ENCODE results near the gene UQCR11.
"Not testable (repeated sequence)": the region's sequence is repeated elsewhere in the genome, so short reads cannot be mapped to it uniquely, and the experiment has no call there.

UQCR11 gene

GRCh38 chr19:1605236-1606137 lies at the start of gene UQCR11:
Gene UQCR11 (minus strand): TSS chr19:1605462. CDS start chr19:1605409, 53 bp downstream.
- peak; percentile 90 for DNase-seq (ENCODE audit: low read depth)

- no peak for DNase-seq (ENCODE audit: low read depth)
Observed at GRCh38 chr19:1654178-1654792, 49.0 kb upstream of the UQCR11 start.

GRCh38 chr19:1653300-1653628 lies 48.0 kb upstream of the UQCR11 start:
- no peak for DNase-seq (ENCODE audit: low read depth)

GRCh38 chr19:1652471-1653299 lies 47.4 kb upstream of the UQCR11 start, which contains the start of gene TCF3:
Gene TCF3 (minus strand): TSS chr19:1652615. CDS start chr19:1650248, 2,367 bp downstream.
- peak; percentile 94 for DNase-seq (ENCODE audit: low read depth)

DNA sequence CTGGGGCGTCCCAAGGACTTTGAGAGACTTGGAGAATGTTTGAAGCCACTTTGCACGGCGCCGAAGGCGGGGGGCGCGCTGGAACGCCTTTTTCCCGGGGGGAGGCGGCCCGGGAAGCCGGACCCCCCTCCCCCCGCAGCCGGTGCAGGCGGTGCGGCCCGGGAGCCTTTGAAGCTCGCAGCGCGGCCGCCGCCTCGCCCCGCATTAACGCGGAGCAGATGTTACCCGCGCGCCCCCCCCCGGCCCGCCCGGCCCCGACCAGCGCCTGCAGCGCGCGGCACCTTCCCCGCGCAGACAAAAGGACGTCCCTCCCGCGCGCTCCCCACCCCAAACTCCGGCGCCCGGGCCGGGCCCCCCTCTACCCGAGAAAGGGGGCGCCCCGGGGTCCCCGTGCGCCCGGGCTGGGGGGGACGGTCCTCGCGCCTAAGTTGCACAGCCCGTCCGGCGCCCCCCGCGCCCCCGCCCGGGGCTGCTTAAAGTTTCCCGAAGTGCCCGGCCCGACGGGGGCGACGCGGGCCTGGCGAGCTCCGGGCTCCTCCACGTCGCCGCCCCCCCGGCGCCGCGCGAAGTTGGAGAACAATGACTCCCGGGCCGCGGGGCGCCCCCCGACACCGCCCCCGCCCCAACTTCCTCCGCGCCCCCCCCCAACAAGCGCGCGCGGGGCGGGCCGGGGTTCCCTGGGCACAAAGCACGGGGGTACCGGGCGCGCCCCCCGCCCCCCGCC lies 46.5 kb upstream of the UQCR11 start:
- no peak for DNase-seq (ENCODE audit: low read depth)

DNA sequence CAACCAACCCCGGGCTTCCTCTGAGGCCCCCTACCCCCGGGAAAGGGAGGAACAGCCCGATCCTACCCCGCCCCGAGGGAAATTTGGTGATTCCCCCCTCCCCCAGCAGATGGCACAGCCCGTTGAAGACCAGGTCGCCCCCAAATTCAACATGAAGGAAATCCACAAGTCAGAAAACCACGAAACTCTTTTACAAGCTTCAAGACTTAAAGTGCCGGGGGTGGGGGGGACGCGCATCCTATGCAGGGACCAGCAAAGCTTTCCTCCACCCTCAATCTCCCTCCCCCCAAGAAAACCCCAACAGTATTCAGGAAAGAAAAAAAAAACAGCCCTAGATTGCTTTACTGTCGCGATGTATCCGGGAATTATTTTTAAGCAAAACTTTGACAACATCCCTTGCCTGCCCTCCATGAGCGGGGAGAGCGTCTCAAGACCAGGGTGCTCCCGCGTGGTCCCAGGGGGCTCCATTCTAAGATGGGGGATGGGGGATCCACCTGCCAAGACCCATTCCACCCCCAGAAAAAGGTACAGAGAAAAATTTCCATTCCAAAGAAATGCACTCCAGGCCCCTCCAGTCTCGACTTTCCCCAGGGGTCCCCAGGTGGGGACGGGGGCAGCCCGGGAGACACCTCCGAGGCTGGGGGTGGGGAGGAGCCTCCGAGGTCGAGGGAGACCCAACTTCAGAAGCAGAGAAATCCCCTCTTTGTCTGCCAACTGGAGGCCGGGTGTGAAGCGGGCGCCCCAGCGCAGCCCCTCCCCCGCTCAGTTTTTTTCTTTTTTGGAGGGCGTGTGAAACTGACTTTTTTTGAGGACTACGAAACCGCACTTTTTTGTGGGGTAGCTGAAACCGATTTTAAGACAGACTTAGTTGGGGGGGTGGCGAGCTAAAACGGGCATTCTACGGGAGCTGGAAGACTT lies 45.6 kb upstream of the UQCR11 start:
- peak; percentile 47 for DNase-seq (ENCODE audit: low read depth)

DNA sequence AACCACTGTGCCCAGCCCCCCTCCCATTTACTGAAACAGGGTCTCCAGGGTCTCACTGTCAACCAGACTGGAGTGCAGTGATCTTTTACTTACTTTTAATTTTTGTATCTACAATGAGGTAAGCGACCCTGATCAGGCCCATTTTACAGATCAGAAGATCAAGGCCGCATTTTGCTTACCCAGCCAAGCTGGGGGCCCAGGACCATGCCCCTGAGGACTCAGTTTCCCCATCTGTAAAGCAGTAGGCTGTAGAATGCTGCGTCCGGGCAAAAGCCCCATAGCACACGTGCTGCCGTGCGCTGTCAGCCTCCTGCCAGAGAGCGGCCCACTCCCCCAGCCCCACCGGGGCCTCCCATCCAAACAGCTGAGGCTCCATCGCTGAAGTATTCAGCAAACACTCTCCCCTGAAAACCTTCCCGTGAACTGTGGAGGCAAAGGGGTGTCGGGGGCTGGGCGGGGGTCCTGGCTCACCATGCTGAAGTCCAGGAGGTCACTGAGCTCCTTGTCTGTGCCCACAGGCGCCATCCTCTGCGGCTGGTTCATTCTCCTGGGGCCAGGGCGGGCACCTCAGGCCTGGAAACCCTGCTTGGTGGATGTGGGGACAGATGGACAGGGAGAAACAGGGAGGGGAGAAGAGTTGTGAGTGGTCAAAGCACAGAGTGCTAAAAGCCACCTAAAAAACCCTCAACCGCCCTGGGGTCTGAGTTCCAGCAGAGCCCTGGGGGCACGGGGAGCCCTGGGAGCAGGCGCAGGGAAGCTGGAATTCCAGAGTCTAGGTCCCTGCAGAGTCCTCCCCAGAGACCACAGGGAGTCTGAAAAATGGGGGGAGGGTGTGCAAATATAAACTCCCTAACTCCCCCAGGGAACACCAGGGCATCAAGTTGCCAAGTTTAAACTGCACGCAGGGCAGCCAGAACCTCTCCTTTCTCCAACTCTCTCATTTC lies 44.7 kb upstream of the UQCR11 start:
- DNase-seq (ENCODE audit: low read depth), result no peak

DNA sequence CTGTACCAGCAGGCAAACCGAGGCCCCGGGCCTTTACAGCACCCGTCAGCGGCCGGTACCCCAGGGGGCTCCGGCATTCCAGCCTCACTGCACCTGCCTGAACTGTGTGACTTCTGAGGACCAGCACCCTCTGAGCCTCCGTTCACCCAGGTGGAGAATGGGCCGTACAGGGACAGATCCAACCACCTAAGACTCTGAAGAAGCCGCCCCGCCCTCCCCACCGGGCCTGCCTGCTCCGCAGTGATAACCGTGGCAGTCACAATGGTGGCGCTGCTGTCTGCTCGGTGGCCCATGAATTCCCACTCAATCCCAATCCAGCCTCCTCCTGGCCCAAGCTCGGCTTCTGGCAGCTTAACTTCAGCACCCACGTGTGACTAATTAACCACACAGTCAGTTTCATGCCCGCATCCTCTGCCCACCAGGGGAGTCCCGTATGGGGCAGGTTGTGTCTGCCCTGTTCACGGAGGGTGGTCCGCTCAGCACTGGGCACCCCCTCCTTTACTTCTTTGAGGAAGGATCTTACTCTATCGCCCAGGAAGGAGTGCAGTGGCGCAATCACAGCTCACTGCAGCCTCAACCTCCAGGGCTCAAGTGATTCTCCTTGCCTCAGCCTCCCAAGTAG lies 43.8 kb upstream of the UQCR11 start:
- DNase-seq (ENCODE audit: low read depth), result no peak

DNA sequence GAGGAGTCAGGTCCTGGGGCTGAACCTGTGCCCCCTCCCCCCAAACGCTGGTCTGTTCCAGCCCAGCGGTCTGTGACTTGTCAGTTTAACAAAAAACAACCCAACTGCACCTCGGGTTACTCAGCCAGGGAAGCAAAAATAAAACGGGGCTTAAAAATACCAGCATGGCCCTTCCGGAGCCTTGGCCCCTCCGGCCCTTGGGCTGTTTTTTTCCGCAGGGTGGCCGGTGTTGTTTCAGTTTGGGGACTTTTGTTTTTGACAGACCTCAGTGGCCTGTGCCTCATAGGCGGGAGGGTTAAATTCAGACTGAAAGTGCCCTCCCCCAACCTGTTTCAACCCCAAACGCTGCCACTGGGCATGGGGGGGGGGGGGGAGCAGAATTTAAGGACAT lies 43.2 kb upstream of the UQCR11 start:
- no peak for DNase-seq (ENCODE audit: low read depth)

DNA sequence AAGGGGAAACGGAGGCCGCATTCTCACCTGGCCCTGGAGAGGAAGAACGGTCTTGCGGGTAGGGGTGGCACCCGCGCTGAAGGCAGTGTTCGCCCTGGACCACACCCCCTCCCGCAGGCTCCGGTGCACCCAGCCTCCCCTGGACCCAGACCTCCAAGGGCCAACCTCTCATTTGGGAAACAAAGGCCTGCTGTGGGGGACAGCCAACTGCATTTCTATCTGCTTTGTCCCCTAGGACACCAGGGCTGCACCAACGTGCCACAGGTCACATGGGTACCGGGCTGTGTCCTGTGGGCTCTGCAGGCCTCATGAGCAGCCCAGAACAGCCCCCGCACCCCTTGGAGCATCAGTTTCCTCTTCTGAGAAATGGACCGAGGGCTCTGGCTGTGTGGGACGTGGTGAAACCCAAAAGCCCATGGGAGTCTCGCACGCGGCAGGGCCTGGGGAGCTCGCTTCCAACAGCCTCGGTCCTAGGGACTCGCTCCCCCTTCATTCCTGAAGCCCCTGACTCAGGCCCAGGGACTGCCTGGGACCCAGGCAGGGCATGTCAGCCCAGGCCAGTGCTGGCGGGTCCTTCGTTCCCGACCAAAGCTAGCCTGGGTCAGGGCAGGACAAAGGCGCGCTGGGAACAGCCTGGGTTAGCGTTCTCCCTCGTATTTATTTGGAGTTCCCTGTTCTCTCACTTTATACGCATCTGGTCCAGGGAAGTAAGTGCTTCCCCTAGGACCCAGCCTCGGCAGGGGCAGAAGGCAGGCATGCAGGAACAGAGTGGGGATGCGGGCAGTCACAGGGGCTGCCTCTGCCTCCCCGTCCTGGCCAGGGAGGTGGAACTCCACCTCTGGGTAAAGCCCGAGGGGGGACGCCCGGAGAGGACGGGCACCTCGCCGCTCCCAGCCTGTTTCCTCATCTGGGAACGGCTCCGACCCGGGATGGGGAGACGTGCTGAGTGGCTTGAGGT lies 42.5 kb upstream of the UQCR11 start:
- DNase-seq (ENCODE audit: low read depth), result no peak

- DNase-seq (ENCODE audit: low read depth), result no peak
Observed at GRCh38 chr19:1646659-1647453, 41.6 kb upstream of the UQCR11 start.

DNA sequence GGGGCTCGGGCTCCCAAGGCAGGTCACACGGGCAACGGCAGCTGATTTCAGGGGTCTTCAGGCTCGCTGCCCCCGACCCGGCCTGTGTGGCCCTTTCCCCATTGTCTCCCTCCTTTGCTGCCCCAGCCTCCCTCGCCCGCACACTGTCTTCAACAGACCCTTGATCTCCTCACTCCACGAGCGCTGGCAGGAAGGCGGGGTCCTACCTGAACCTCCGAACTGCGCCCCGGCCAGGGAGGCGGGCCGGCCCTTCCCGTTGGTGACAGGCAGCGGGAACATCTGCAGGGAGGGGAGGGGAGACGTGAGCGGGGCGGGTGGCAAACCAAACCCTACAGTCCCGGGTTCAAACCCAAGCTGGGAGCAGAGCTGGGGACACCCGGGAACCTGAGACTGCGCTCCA lies 40.9 kb upstream of the UQCR11 start:
- no peak for DNase-seq (ENCODE audit: low read depth)

GRCh38 chr19:1645299-1645698 lies 40.0 kb upstream of the UQCR11 start:
- no peak for DNase-seq (ENCODE audit: low read depth)

DNA sequence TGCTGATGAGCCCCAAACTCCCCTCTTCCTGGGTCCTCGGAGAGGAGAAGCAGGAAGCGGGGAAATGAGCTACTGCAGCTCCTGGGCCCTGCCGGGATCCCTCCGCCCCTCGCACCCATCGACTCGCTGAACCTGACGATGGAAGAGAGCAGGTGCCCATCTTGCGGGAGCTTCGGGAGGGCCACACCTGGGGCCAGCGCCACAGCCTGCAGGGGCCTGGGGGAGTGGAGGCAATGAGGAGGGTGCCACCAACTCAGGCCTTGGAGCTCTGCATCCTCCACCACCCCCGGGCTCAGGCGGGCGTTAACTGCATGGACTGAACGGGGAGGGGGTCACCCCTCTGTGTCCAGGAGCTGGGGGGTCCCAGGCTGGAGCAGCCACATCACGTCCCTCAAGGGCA lies 38.8 kb upstream of the UQCR11 start:
- no peak for DNase-seq (ENCODE audit: low read depth)

DNA sequence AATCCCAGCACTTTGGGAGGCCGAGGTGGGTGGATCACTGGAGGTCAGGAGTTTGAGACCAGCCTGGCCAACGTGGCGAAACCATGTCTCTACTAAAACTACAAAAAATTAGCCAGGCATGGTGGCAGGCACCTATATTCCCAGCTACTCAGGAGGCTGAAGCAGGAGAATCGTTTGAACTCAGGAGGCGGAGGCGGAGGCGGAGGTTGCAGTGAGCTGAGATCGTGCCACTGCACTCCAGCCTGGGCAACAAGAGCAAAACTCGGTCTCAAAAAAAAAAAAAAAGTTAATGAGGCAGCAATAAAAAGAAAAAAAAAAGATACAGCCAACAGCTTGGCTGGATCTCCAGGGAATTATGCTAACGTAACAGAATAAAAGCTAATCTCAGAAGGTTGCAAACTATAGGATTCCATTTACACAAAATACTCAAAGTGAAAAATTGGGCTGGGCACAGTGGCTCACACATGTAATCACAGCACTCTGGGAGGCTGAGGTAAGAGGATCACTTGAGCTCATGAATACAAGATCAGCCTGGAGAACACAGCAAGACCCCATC lies 35.7 kb upstream of the UQCR11 start:
- not testable (repeated sequence) for DNase-seq (ENCODE audit: low read depth)

- no peak for DNase-seq (ENCODE audit: low read depth)
Observed at GRCh38 chr19:1636325-1637236, 31.3 kb upstream of the UQCR11 start.

All from stimulated activated CD8-positive, alpha-beta memory T cell treated with anti-CD3 and anti-CD28 coated beads, Interleukin-7, amount 100 ng/mL, for 24 hours (primary cell).